HG03066 (cell line): ENCODE results near the gene MEIOSIN.

Experiments
- ATAC-seq: cut with Tn5 transposase; IDR thresholded peaks from one replicate; pipeline ENCODE4 v1.9.1; 2021; ENCODE audit warnings: low read depth; ENCODE audit not compliant: unreplicated experiment

Gene MEIOSIN

GRCh38 chr19:45764475-45764874 lies 31.2 kb downstream of the MEIOSIN start:
- ATAC-seq: no peak

GRCh38 chr19:45764945-45765701 lies 31.9 kb downstream of the MEIOSIN start:
- no peak for ATAC-seq

GRCh38 chr19:45765702-45766295 lies 32.6 kb downstream of the MEIOSIN start:
- no peak for ATAC-seq

GRCh38 chr19:45766296-45766868 lies 33.1 kb downstream of the MEIOSIN start:
- no peak for ATAC-seq

GRCh38 chr19:45766869-45767346 lies 33.7 kb downstream of the MEIOSIN start:
- no peak for ATAC-seq

GRCh38 chr19:45767410-45767880 lies 34.2 kb downstream of the MEIOSIN start:
- no peak for ATAC-seq

GRCh38 chr19:45767881-45768654 lies 34.8 kb downstream of the MEIOSIN start:
- no peak for ATAC-seq

GRCh38 chr19:45768655-45768983 lies 35.4 kb downstream of the MEIOSIN start:
- no peak for ATAC-seq

- peak; percentile 47 for ATAC-seq
Measured at GRCh38 chr19:45768984-45769782, 35.9 kb downstream of the MEIOSIN start, which contains the start of gene SIX5. Gene SIX5 (minus strand): TSS chr19:45769252. CDS start chr19:45768844, 408 bp downstream.

GRCh38 chr19:45769821-45770191 lies 36.6 kb downstream of the MEIOSIN start:
- no peak for ATAC-seq

- ATAC-seq: peak; percentile 53
Measured at GRCh38 chr19:45770192-45771101, 37.2 kb downstream of the MEIOSIN start.

GRCh38 chr19:45771311-45771933 lies 38.2 kb downstream of the MEIOSIN start:
- no peak for ATAC-seq

GRCh38 chr19:45772130-45772840 lies 39.0 kb downstream of the MEIOSIN start:
- no peak for ATAC-seq

- no peak for ATAC-seq
Measured at GRCh38 chr19:45772912-45773311, 39.7 kb downstream of the MEIOSIN start.

GRCh38 chr19:45773384-45773783 lies 40.1 kb downstream of the MEIOSIN start:
- ATAC-seq: no peak

- no peak for ATAC-seq
Measured at GRCh38 chr19:45774765-45775164, 41.5 kb downstream of the MEIOSIN start.

GRCh38 chr19:45777395-45777961 lies 44.2 kb downstream of the MEIOSIN start:
- ATAC-seq: no peak
